SU-DHL-6 (cell line): ENCODE measurements around the gene TARS1.
A peak's percentile ranks its signal among the peaks of the same experiment; 100 is the strongest.
"Not testable (repeated sequence)": the region's sequence is repeated elsewhere in the genome, so short reads cannot be mapped to it uniquely, and the experiment has no call there.

Experiments
- H2AFZ ChIP-seq: fragments of 200-600 bp; sonication (generic); 2 replicates; pipeline ENCODE4 v1.6.1; 2014; ENCODE audit warnings: low read depth, mild to moderate bottlenecking, moderate library complexity, mixed read lengths, antibody characterized with exemption, low read length; ENCODE audit not compliant: severe bottlenecking
- H3F3A ChIP-seq: fragments of 200-600 bp; shearing (Covaris generic); 2 replicates; pipeline ENCODE4 v1.6.0; 2016; ENCODE audit warnings: antibody characterized with exemption, mild to moderate bottlenecking; ENCODE audit not compliant: insufficient read depth
- H3K27ac ChIP-seq: fragments of 200-600 bp; sonication (generic); 2 replicates; pipeline ENCODE4 v1.5.1; 2016; ENCODE audit warnings: low read depth, mild to moderate bottlenecking, low read length, moderate library complexity, mixed read lengths
- H3K27me3 ChIP-seq: fragments of 200-600 bp; sonication (generic), shearing (Covaris generic); 2 replicates; pipeline ENCODE4 v1.6.0; 2014; ENCODE audit warnings: mild to moderate bottlenecking, low read length
- H3K36me3 ChIP-seq: fragments of 200-600 bp; sonication (generic); 2 replicates; pipeline ENCODE4 v1.6.1; 2014; ENCODE audit warnings: mild to moderate bottlenecking, low read length, mixed read lengths
- H3K4me2 ChIP-seq: fragments of 300-600, 200-600 bp; shearing (Covaris generic), sonication (generic); 2 replicates; pipeline ENCODE4 v1.6.0; 2014; ENCODE audit warnings: low read length, low read depth, mild to moderate bottlenecking; ENCODE audit not compliant: poor library complexity, severe bottlenecking
- H3K4me3 ChIP-seq: fragments of 200-600 bp; sonication (generic); 2 replicates; pipeline ENCODE4 v1.5.1; 2014; ENCODE audit warnings: antibody characterized with exemption, low read length, mild to moderate bottlenecking, mixed read lengths; ENCODE audit not compliant: insufficient read depth, poor library complexity, severe bottlenecking
- H3K79me2 ChIP-seq: fragments of 200-600 bp; sonication (generic); 2 replicates; pipeline ENCODE4 v1.6.1; 2014; ENCODE audit warnings: mild to moderate bottlenecking, low read length, moderate library complexity; ENCODE audit not compliant: insufficient read depth
- H3K9ac ChIP-seq: fragments of 200-600 bp; sonication (generic); 2 replicates; pipeline ENCODE4 v1.7.0; 2014; ENCODE audit warnings: mild to moderate bottlenecking, low read length
- H3K9me2 ChIP-seq: fragments of 200-600 bp; sonication (generic); replicated peaks from 2 replicates; pipeline ENCODE4 v1.6.1; 2014; ENCODE audit warnings: low read length; ENCODE audit not compliant: insufficient read depth
- H3K9me3 ChIP-seq: fragments of 200-600 bp; sonication (generic); 2 replicates; pipeline ENCODE4 v1.6.1; 2014; ENCODE audit warnings: low read length, mixed read lengths; ENCODE audit not compliant: insufficient read depth
- H4K20me1 ChIP-seq: fragments of 200-600 bp; sonication (generic); 2 replicates; pipeline ENCODE4 v1.6.1; 2014; ENCODE audit warnings: low read depth, mild to moderate bottlenecking, antibody characterized with exemption, low read length, moderate library complexity, mixed read lengths
- EZH2phosphoT487 ChIP-seq: fragments of 200-600 bp; sonication (generic), shearing (Covaris generic); conservative IDR thresholded peaks from 2 replicates; pipeline ENCODE4 v1.6.1; 2018; ENCODE audit warnings: mild to moderate bottlenecking, antibody characterized with exemption, low read length, moderate library complexity, mixed read lengths
- TF ChIP-seq, protein P1 (sequence below): fragments of 200-600 bp; sonication (generic); IDR thresholded peaks from one replicate; pipeline ENCODE4 v1.5.1; 2017; ENCODE audit warnings: antibody characterized with exemption, mild to moderate bottlenecking, low read length, moderate library complexity; ENCODE audit not compliant: insufficient read depth, poor library complexity, severe bottlenecking

Gene TARS1

DNA sequence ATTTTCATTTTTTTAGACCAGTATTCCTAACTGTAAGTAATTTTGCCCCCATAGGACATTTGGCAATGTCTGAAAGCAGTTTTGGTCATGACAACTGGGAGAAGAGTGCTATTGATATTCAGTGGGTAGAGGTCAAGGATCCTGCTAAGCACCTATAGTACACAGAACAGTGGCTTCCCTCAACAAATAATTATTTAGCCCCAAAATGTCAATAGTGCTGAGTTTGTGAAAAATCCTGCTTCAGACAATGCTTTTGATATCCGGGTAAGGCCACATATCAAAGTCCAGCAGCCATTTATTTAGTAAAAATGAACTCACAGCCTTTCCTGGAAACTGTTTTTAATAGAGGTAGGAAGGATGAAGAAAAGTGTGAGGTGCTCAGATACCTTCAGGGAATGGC, 8.1 kb upstream of the TARS1 start:
- Histone ChIP-seq H3K4me2 (no peak overlapping the region), H3K36me3 (no peaks in the 10 kb centered on the region), H3K79me2 (no peaks in the 10 kb centered on the region), H3K9ac (no peak overlapping the region), H2AFZ (no peak overlapping the region), H3K9me2 (no peaks in the 10 kb centered on the region), H3F3A (no peaks in the 10 kb centered on the region), H3K27ac (no peak overlapping the region), H3K9me3 (no peaks in the 10 kb centered on the region), H3K27me3 (no peaks in the 10 kb centered on the region), H3K4me3 (no peak overlapping the region), H4K20me1 (no peaks in the 10 kb centered on the region)
- TF ChIP-seq EZH2phosphoT487, result no peak
- TF ChIP-seq, protein P1, sequence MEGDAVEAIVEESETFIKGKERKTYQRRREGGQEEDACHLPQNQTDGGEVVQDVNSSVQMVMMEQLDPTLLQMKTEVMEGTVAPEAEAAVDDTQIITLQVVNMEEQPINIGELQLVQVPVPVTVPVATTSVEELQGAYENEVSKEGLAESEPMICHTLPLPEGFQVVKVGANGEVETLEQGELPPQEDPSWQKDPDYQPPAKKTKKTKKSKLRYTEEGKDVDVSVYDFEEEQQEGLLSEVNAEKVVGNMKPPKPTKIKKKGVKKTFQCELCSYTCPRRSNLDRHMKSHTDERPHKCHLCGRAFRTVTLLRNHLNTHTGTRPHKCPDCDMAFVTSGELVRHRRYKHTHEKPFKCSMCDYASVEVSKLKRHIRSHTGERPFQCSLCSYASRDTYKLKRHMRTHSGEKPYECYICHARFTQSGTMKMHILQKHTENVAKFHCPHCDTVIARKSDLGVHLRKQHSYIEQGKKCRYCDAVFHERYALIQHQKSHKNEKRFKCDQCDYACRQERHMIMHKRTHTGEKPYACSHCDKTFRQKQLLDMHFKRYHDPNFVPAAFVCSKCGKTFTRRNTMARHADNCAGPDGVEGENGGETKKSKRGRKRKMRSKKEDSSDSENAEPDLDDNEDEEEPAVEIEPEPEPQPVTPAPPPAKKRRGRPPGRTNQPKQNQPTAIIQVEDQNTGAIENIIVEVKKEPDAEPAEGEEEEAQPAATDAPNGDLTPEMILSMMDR, result no peak

DNA sequence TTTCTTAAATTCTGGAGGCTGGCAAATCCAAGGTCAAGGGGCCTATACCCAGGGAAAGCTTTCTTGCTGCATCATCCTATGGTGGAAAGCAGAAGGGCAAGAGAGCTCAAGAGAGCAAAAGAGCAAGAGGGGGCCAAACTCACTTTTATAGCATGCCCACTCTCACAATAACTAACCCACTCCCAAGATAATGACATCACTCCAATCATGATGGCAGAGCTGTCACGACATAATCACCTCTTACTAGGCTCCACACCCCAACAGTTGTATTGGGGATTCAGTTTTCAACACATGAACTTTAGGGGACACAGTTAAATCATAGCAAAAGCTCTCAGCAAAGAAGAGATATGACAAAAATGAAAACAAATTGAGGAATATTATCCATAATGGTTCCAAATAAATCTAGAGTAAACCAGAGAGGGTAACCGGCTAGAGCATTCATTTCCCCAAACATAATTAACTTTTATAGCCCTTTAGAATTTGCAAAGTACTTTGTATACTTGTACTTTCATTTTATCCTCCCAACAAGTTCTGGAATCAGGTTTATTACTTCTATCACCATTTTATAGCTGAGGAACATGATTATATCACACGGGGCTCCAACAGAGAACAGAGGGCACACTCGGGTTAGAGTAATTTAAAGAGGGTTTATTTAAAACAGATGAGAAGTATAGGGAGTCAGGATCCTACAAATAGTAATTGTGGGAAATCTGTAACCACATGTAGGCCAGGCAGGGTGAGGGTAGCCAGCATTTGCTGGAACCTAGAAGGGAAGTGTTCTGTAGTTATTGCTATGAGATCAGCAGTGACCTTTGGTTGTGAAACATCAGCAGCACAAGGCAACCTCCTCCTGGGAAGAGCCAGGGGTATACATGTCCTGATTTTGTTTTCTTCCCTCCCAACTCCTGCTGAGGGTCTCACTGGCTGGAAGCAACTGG, 7.2 kb upstream of the TARS1 start:
- Histone ChIP-seq H2AFZ (no peak overlapping the region), H3K79me2 (no peaks in the 10 kb centered on the region), H3K9me2 (no peaks in the 10 kb centered on the region), H4K20me1 (no peaks in the 10 kb centered on the region), H3K27me3 (no peaks in the 10 kb centered on the region), H3K36me3 (no peaks in the 10 kb centered on the region), H3F3A (no peaks in the 10 kb centered on the region), H3K4me3 (no peak overlapping the region), H3K27ac (no peak overlapping the region), H3K4me2 (no peak overlapping the region), H3K9me3 (no peaks in the 10 kb centered on the region), H3K9ac (no peak overlapping the region)
- TF ChIP-seq, protein P1, result no peak
- no peak for TF ChIP-seq EZH2phosphoT487

GRCh38 chr5:33435893-33436490, 4.8 kb upstream of the TARS1 start:
- TF ChIP-seq, protein P1, result peak; percentile 38
- not testable (repeated sequence) for H2AFZ ChIP-seq, H3K27me3 ChIP-seq, H3K36me3 ChIP-seq, H4K20me1 ChIP-seq, H3K79me2 ChIP-seq, H3K9ac ChIP-seq, H3K27ac ChIP-seq, H3K4me2 ChIP-seq, H3K9me3 ChIP-seq, H3K4me3 ChIP-seq, H3K9me2 ChIP-seq, H3F3A ChIP-seq
